ENCODE data around the gene CLCN6. TPM values are rescaled to one million over a fixed set of nuclear protein-coding genes. Genes with fewer than 3 reads are reported as not detected.
A peak's percentile ranks its signal among the peaks of the same experiment; 100 is the strongest.

CLCN6 gene
- total and polyA plus RNA-seq, 2 donors (not counting 1 experiment from before 2014, with no cell fraction given), result 15.3 to 19.3 TPM

GRCh38 chr1:11874624-11875023 lies 68.6 kb downstream of the CLCN6 start:
- no peaks in the 10 kb centered on the region for H3K79me2 ChIP-seq (ENCODE audit: control insufficient read depth, insufficient read depth, low read length)
- no peak overlapping the region for H3K4me2 ChIP-seq (ENCODE audit: extremely low read depth, insufficient read depth, low read length)
- H2AFZ ChIP-seq (ENCODE audit: low read length), result no peak overlapping the region
- no peak overlapping the region for H3K4me3 ChIP-seq (replicated peaks in 1 of 4; ENCODE audit: control extremely low read depth in 1 of 4, insufficient read depth in 1 of 4, low read depth in 3 of 4, low read length in 4 of 4)
- H4K20me1 ChIP-seq (ENCODE audit: control insufficient read depth, extremely low read depth, insufficient read depth, low read length), result no peaks in the 10 kb centered on the region
- no peaks in the 10 kb centered on the region for H3K36me3 ChIP-seq (ENCODE audit: control insufficient read depth, insufficient read depth, low read length)
- H3K4me1 ChIP-seq (ENCODE audit: control insufficient read depth, extremely low read depth, insufficient read depth, low read length), result no peaks in the 10 kb centered on the region
- H3K9ac ChIP-seq (ENCODE audit: insufficient read depth, low read length), result no peak overlapping the region
- H3K27ac ChIP-seq (ENCODE audit: insufficient read depth, low read length), result no peak overlapping the region
- TF ChIP-seq EZH2 (IDR thresholded peaks at IDR 0.05; ENCODE audit: low read length, missing control alignments), result no peak
- TF ChIP-seq, protein P1, sequence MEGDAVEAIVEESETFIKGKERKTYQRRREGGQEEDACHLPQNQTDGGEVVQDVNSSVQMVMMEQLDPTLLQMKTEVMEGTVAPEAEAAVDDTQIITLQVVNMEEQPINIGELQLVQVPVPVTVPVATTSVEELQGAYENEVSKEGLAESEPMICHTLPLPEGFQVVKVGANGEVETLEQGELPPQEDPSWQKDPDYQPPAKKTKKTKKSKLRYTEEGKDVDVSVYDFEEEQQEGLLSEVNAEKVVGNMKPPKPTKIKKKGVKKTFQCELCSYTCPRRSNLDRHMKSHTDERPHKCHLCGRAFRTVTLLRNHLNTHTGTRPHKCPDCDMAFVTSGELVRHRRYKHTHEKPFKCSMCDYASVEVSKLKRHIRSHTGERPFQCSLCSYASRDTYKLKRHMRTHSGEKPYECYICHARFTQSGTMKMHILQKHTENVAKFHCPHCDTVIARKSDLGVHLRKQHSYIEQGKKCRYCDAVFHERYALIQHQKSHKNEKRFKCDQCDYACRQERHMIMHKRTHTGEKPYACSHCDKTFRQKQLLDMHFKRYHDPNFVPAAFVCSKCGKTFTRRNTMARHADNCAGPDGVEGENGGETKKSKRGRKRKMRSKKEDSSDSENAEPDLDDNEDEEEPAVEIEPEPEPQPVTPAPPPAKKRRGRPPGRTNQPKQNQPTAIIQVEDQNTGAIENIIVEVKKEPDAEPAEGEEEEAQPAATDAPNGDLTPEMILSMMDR (conservative IDR thresholded peaks at IDR 0.05 in 1 of 2, IDR thresholded peaks at IDR 0.05 in 1 of 2; ENCODE audit: low read depth in 1 of 2, low read length in 2 of 2), result no peak
- H3K9me3 ChIP-seq (ENCODE audit: control insufficient read depth, insufficient read depth, low read depth, low read length), result no peaks in the 10 kb centered on the region
- DNase-seq (ENCODE audit: low read depth in 2 of 2), result no peak
- peaks cover 29% of the 10 kb centered on the region for H3K27me3 ChIP-seq (ENCODE audit: control insufficient read depth, insufficient read depth, low read length)

GRCh38 chr1:11875094-11875493 lies 69.1 kb downstream of the CLCN6 start:
- Histone ChIP-seq H3K4me3 (replicated peaks in 1 of 4; ENCODE audit: control extremely low read depth in 1 of 4, insufficient read depth in 1 of 4, low read depth in 3 of 4, low read length in 4 of 4) (no peak overlapping the region), H3K4me1 (ENCODE audit: control insufficient read depth, extremely low read depth, insufficient read depth, low read length) (no peaks in the 10 kb centered on the region), H3K27me3 (ENCODE audit: control insufficient read depth, insufficient read depth, low read length) (peaks cover 29% of the 10 kb centered on the region), H3K9me3 (ENCODE audit: control insufficient read depth, insufficient read depth, low read depth, low read length) (no peaks in the 10 kb centered on the region), H2AFZ (ENCODE audit: low read length) (no peak overlapping the region), H3K27ac (ENCODE audit: insufficient read depth, low read length) (no peak overlapping the region), H3K79me2 (ENCODE audit: control insufficient read depth, insufficient read depth, low read length) (no peaks in the 10 kb centered on the region), H3K4me2 (ENCODE audit: extremely low read depth, insufficient read depth, low read length) (no peak overlapping the region), H4K20me1 (ENCODE audit: control insufficient read depth, extremely low read depth, insufficient read depth, low read length) (no peaks in the 10 kb centered on the region), H3K9ac (ENCODE audit: insufficient read depth, low read length) (no peak overlapping the region), H3K36me3 (ENCODE audit: control insufficient read depth, insufficient read depth, low read length) (no peaks in the 10 kb centered on the region)
- no peak for DNase-seq (ENCODE audit: low read depth in 2 of 2)
- TF ChIP-seq EZH2 (IDR thresholded peaks at IDR 0.05; ENCODE audit: low read length, missing control alignments), result no peak
- TF ChIP-seq, protein P1 (conservative IDR thresholded peaks at IDR 0.05 in 1 of 2, IDR thresholded peaks at IDR 0.05 in 1 of 2; ENCODE audit: low read depth in 1 of 2, low read length in 2 of 2), result no peak

- Histone ChIP-seq H3K27me3 (ENCODE audit: control insufficient read depth, insufficient read depth, low read length) (peaks cover 29% of the 10 kb centered on the region), H3K4me3 (replicated peaks in 1 of 4; ENCODE audit: control extremely low read depth in 1 of 4, insufficient read depth in 1 of 4, low read depth in 3 of 4, low read length in 4 of 4) (no peak overlapping the region)
- peak in 1 of 2 donors; percentile 8 for DNase-seq (ENCODE audit: low read depth in 2 of 2)
Observed at GRCh38 chr1:11877074-11877473, 71.1 kb downstream of the CLCN6 start.

More at GRCh38 chr1:11877074-11877473, 71.1 kb downstream of the CLCN6 start:
- no peak overlapping the region for H3K4me2 ChIP-seq (ENCODE audit: extremely low read depth, insufficient read depth, low read length)
- H2AFZ ChIP-seq (ENCODE audit: low read length), result no peak overlapping the region
- no peak overlapping the region for H3K9ac ChIP-seq (ENCODE audit: insufficient read depth, low read length)
- no peaks in the 10 kb centered on the region for H3K79me2 ChIP-seq (ENCODE audit: control insufficient read depth, insufficient read depth, low read length)
- H3K27ac ChIP-seq (ENCODE audit: insufficient read depth, low read length), result no peak overlapping the region
- no peaks in the 10 kb centered on the region for H4K20me1 ChIP-seq (ENCODE audit: control insufficient read depth, extremely low read depth, insufficient read depth, low read length)
- H3K9me3 ChIP-seq (ENCODE audit: control insufficient read depth, insufficient read depth, low read depth, low read length), result no peaks in the 10 kb centered on the region
- no peaks in the 10 kb centered on the region for H3K36me3 ChIP-seq (ENCODE audit: control insufficient read depth, insufficient read depth, low read length)
- no peaks in the 10 kb centered on the region for H3K4me1 ChIP-seq (ENCODE audit: control insufficient read depth, extremely low read depth, insufficient read depth, low read length)
- TF ChIP-seq, protein P1 (conservative IDR thresholded peaks at IDR 0.05 in 1 of 2, IDR thresholded peaks at IDR 0.05 in 1 of 2; ENCODE audit: low read depth in 1 of 2, low read length in 2 of 2), result no peak
- no peak for TF ChIP-seq EZH2 (IDR thresholded peaks at IDR 0.05; ENCODE audit: low read length, missing control alignments)

All from fibroblast of lung (primary cell).